Endometrial microvascular endothelial cells (primary cell): ENCODE measurements around the gene IDI2. TPM values are rescaled to one million over a fixed set of nuclear protein-coding genes. Genes with fewer than 3 reads are reported as not detected.
"Not testable (repeated sequence)": the region's sequence is repeated elsewhere in the genome, so short reads cannot be mapped to it uniquely, and the experiment has no call there.

Experiments
- in situ Hi-C: cut with HindIII; loops from 2 replicates; pipeline ENCODE4 v1.10.0; 2017; ENCODE audit warnings: low sequenced_read_pairs, low pct_unique_long_range_greater_than_20kb; ENCODE audit errors: inconsistent ontology term
- total RNA-seq: library from RNA; depleted of rRNA; stranded (reverse); fragments of >200 nt; gene quantifications from one replicate; pipeline ENCODE4 v1.2.3, GENCODE V29; 2015; ENCODE audit errors: inconsistent ontology term

IDI2 gene
- total RNA-seq: not detected

- in situ Hi-C loops: no loop called here
These were observed at the start of gene IDI2 for GRCh38 chr10:1025683-1026082. IDI2 (minus strand) TSS chr10:1025859; CDS start chr10:1024723, 1,136 bp downstream.

- in situ Hi-C loops: no loop called here
These were observed 49.2 kb upstream of the IDI2 start for GRCh38 chr10:1074748-1075308.

GRCh38 chr10:1074052-1074747 is 48.5 kb upstream of the IDI2 start:
- in situ Hi-C loops: no loop called here

GRCh38 chr10:1070919-1071318 is 45.3 kb upstream of the IDI2 start:
- in situ Hi-C loops: no loop called here

GRCh38 chr10:1068380-1069361 is 43.0 kb upstream of the IDI2 start:
- in situ Hi-C loops: no loop called here

- in situ Hi-C loops: not testable (repeated sequence)
These were observed 41.1 kb upstream of the IDI2 start for GRCh38 chr10:1066734-1067133.

GRCh38 chr10:1064964-1065247 is 39.2 kb upstream of the IDI2 start:
- in situ Hi-C loops: no loop called here

- in situ Hi-C loops: no loop called here
These were observed 37.7 kb upstream of the IDI2 start for GRCh38 chr10:1063232-1063865.

- in situ Hi-C loops: no loop called here
These were observed 36.5 kb upstream of the IDI2 start for GRCh38 chr10:1061930-1062774.

- in situ Hi-C loops: no loop called here
These were observed 34.2 kb upstream of the IDI2 start for GRCh38 chr10:1059902-1060301.

- in situ Hi-C loops: no loop called here
These were observed 32.4 kb upstream of the IDI2 start for GRCh38 chr10:1058017-1058416.

- in situ Hi-C loops: no loop called here
These were observed 31.5 kb upstream of the IDI2 start for GRCh38 chr10:1057106-1057657.

- in situ Hi-C loops: no loop called here
These were observed 30.9 kb upstream of the IDI2 start, which contains the start of gene WDR37 for GRCh38 chr10:1056326-1057105. WDR37 (plus strand) TSS chr10:1056385; CDS start chr10:1072156, 15,771 bp downstream.

- in situ Hi-C loops: no loop called here
These were observed 29.0 kb upstream of the IDI2 start for GRCh38 chr10:1054684-1055083.

GRCh38 chr10:1050554-1050953 is 24.9 kb upstream of the IDI2 start:
- in situ Hi-C loops: no loop called here

- in situ Hi-C loops: no loop called here
These were observed 24.5 kb upstream of the IDI2 start for GRCh38 chr10:1050145-1050544.

- in situ Hi-C loops: no loop called here
These were observed 23.8 kb upstream of the IDI2 start for GRCh38 chr10:1049425-1049958.
